Keratinocyte (primary cell): ENCODE measurements around the gene OBSCN.

ENCODE experiments used
- EZH2 ChIP-seq: IDR thresholded peaks from one replicate; pipeline ENCODE4 v1.6.1; 2012; ENCODE audit warnings: inconsistent platforms, mild to moderate bottlenecking, low read length, moderate library complexity
- TF ChIP-seq, protein P1 (sequence below), 3 experiments: IDR thresholded peaks in 1 of 3; conservative IDR thresholded peaks in 1 of 3; optimal IDR thresholded peaks in 1 of 3; 2 replicates in 2 of 3; 3 replicates in 1 of 3; pipeline versions ENCODE3 to v1.5.1; 2011; ENCODE audit warnings: low read length in 3 of 3, mild to moderate bottlenecking in 3 of 3, moderate library complexity in 2 of 3, control low read depth in 1 of 3, inconsistent platforms in 1 of 3; ENCODE audit not compliant: insufficient read depth in 2 of 3; ENCODE audit errors: extremely low read depth in 1 of 3

DNA sequence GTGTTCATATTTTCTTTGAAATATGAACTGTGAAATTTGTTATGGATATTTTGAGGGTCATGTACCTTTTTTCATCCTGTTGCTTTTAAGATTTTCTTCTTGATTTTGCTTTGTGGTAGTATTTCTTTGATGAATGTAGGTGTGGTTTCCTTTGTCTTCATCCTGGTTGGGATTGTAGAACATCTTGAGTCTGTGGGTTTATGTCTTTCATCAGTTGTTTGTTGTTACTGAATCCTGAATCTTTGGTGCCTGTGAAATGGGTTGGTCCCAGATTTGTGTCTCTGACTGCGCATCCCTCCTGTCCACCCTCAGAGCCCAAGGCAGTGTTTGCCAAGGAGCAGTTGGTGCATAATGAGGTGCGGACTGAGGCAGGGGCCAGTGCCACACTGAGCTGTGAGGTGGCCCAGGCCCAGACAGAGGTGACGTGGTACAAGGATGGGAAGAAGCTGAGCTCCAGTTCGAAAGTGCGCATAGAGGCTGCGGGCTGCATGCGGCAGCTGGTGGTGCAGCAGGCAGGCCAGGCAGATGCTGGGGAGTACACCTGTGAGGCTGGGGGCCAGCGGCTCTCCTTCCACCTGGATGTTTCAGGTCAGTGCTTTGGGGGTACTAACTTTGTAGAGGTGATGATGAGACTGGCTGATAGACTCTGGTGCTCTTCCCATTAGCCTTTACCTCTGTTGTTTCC is 38.5 kb downstream of the OBSCN start:
- TF ChIP-seq, protein P1, sequence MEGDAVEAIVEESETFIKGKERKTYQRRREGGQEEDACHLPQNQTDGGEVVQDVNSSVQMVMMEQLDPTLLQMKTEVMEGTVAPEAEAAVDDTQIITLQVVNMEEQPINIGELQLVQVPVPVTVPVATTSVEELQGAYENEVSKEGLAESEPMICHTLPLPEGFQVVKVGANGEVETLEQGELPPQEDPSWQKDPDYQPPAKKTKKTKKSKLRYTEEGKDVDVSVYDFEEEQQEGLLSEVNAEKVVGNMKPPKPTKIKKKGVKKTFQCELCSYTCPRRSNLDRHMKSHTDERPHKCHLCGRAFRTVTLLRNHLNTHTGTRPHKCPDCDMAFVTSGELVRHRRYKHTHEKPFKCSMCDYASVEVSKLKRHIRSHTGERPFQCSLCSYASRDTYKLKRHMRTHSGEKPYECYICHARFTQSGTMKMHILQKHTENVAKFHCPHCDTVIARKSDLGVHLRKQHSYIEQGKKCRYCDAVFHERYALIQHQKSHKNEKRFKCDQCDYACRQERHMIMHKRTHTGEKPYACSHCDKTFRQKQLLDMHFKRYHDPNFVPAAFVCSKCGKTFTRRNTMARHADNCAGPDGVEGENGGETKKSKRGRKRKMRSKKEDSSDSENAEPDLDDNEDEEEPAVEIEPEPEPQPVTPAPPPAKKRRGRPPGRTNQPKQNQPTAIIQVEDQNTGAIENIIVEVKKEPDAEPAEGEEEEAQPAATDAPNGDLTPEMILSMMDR (optimal IDR thresholded peaks at IDR 0.05 in 1 of 3, IDR thresholded peaks at IDR 0.05 in 1 of 3, conservative IDR thresholded peaks at IDR 0.05 in 1 of 3; ENCODE audit: extremely low read depth in 1 of 3, insufficient read depth in 2 of 3, low read length in 3 of 3): no peak
- TF ChIP-seq EZH2: no peak
